Mesothelial cell of epicardium (in vitro differentiated cells): ENCODE measurements around the gene RTKN2. TPM values are rescaled to one million over a fixed set of nuclear protein-coding genes. Genes with fewer than 3 reads are reported as not detected.

Source experiments
- DNase-seq, 2 experiments: peaks; one replicate each; pipeline ENCODE4 v3.0.0; 2021; ENCODE audit warnings: low spot score in 2 of 2; ENCODE audit not compliant: unreplicated experiment in 2 of 2
- H3K27ac Mint-ChIP-seq: 2 replicates; pipeline ENCODE4 v1.8.0; 2021; ENCODE audit warnings: mixed read lengths
- H3K27me3 Mint-ChIP-seq: 2 replicates; pipeline ENCODE4 v1.8.0; 2021; ENCODE audit warnings: low read depth, mixed read lengths
- H3K36me3 Mint-ChIP-seq: 2 replicates; pipeline ENCODE4 v1.8.0; 2021; ENCODE audit warnings: mixed read lengths
- H3K4me1 Mint-ChIP-seq: 2 replicates; pipeline ENCODE4 v1.8.0; 2021; ENCODE audit warnings: mixed read lengths
- H3K4me3 Mint-ChIP-seq: 2 replicates; pipeline ENCODE4 v1.8.0; 2021; ENCODE audit warnings: mild to moderate bottlenecking, moderate library complexity, mixed read lengths
- H3K9me3 Mint-ChIP-seq: 2 replicates; pipeline ENCODE4 v1.8.0; 2021; ENCODE audit warnings: mixed read lengths
- CTCF ChIP-seq: fragments of 200-600 bp; sonication (generic); IDR thresholded peaks from one replicate; pipeline ENCODE4 v1.5.0; 2021; ENCODE audit warnings: antibody characterized with exemption; ENCODE audit not compliant: unreplicated experiment
- total RNA-seq: library from RNA; stranded (reverse); gene quantifications from 3 replicates; pipeline ENCODE4 v1.2.1, GENCODE V29; 2021

The RTKN2 gene
- total RNA-seq, 1 donor from 2014 or later: 6.1 TPM

DNA sequence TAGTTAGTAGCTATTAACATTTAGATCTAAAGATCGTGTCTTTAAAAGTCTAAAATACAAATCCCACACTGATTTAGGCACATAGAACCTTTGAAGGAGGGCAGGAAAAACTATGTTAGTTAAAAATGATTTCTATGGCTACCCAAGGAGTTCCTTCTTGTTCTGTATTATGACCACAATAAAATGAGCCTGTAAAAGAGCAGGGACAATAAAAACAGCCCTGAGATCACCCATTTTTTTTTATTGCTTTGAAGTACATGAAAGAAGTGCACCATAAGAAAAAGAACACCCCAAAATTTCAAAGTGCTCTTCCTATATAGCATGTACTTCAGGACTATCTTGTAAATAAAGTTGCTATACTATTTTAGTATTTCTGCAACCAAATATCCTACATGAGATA, 29.8 kb downstream of the RTKN2 start:
- TF ChIP-seq CTCF: no peak
- Mint-ChIP-seq H3K4me3 (no peak overlapping the region), H3K9me3 (no peaks in the 10 kb centered on the region), H3K27ac (peak overlapping the region; percentile 56), H3K27me3 (no peaks in the 10 kb centered on the region), H3K4me1 (peaks cover 26% of the 10 kb centered on the region), H3K36me3 (no peaks in the 10 kb centered on the region)
- no peak for DNase-seq

DNA sequence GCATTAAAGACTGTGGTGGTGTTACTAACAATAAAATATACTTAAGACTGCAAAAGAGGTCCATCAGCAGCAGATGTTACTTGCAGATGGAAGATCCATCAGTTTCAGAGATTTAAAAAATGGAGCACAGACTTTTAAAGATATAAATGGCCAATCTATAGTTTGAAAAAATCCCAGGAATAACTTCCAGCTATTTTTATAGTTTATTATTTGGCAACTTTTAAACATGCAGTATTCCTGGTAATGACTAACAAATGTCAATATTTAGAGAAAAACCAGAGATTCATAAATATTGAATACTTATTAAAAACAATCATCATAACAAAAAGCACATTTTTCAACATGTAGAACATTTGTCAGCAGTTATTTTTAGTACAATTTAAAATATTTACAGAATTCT, 30.7 kb downstream of the RTKN2 start:
- peaks cover 31% of the 10 kb centered on the region for H3K4me1 Mint-ChIP-seq
- no peak for TF ChIP-seq CTCF
- DNase-seq: no peak
- H3K27ac Mint-ChIP-seq: peak overlapping the region; percentile 69
- H3K36me3 Mint-ChIP-seq: no peaks in the 10 kb centered on the region
- H3K27me3 Mint-ChIP-seq: no peaks in the 10 kb centered on the region
- H3K4me3 Mint-ChIP-seq: no peak overlapping the region
- H3K9me3 Mint-ChIP-seq: no peaks in the 10 kb centered on the region

GRCh38 chr10:62237506-62237905, 31.1 kb downstream of the RTKN2 start:
- TF ChIP-seq CTCF: no peak
- no peaks in the 10 kb centered on the region for H3K9me3 Mint-ChIP-seq
- H3K36me3 Mint-ChIP-seq: no peaks in the 10 kb centered on the region
- no peak overlapping the region for H3K27ac Mint-ChIP-seq
- H3K4me3 Mint-ChIP-seq: no peak overlapping the region
- DNase-seq: no peak
- no peaks in the 10 kb centered on the region for H3K27me3 Mint-ChIP-seq
- peaks cover 33% of the 10 kb centered on the region for H3K4me1 Mint-ChIP-seq

- no peak for TF ChIP-seq CTCF
- Mint-ChIP-seq H3K27me3 (no peaks in the 10 kb centered on the region), H3K4me3 (no peak overlapping the region), H3K27ac (peak overlapping the region; percentile 81), H3K36me3 (no peaks in the 10 kb centered on the region), H3K9me3 (no peaks in the 10 kb centered on the region), H3K4me1 (peaks cover 34% of the 10 kb centered on the region)
- DNase-seq: no peak
Measured at GRCh38 chr10:62234077-62234605, 34.5 kb downstream of the RTKN2 start.

DNA sequence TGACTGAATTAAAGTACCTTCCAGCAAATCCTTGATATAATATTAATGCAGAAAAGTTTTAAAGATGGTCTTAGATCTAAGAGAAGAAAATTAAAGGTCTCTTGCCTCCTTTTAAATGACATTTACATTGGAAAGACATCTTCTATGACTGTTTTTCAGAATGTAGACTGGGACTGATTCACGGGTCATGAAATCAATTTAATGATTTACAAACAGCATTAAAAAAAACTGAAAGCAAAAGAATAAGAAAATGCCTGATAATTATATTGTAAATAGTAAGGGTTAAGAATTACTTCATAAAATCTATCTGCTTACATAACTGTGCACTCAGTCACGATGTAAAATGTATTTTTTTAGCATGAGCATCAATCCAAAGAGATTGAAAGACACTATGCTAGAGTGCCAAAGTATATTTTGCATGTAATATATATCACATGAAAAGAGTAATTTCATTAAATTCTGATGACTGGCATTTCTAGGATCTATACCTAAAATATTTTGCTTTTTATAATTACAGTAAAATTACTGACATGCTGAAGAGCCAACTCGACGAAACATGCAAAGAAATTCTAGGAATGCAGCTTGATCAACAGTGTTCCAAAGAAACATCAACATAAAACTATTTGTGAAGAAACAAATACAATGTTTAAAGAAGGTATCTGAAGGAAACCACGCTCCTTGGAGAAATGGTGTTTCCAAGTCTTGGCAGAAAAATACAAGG, 35.1 kb downstream of the RTKN2 start:
- peaks cover 31% of the 10 kb centered on the region for H3K4me1 Mint-ChIP-seq
- no peak for TF ChIP-seq CTCF
- H3K36me3 Mint-ChIP-seq: no peaks in the 10 kb centered on the region
- H3K9me3 Mint-ChIP-seq: no peaks in the 10 kb centered on the region
- no peak overlapping the region for H3K4me3 Mint-ChIP-seq
- H3K27ac Mint-ChIP-seq: peak overlapping the region; percentile 81
- no peak for DNase-seq
- H3K27me3 Mint-ChIP-seq: no peaks in the 10 kb centered on the region
